ENCODE results near the gene RCAN2.
A peak's percentile ranks its signal among the peaks of the same experiment; 100 is the strongest.
"Not testable (repeated sequence)": the region's sequence is repeated elsewhere in the genome, so short reads cannot be mapped to it uniquely, and the experiment has no call there.

RCAN2 gene

DNA sequence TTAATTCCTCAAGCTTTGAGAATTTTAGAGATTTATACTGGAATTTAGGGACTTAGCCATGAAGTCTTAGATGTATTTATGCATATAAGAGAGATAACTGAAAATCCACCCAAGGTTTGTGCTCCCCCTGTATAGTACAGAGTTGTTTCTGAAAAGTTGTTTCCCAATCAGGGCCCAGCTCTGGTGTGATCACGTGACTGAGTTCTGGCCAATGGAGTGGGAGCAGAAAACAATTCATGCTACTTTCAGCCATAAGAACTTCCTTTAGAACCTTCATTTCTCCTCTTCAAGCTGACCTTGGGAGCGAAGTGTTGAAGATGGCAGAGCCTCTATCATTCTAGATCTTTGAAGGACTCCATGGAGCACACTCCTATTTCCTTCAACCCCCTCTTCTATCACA, 151.0 kb downstream of the RCAN2 start:
- TF ChIP-seq CTCF (IDR thresholded peaks at IDR 0.05; ENCODE audit: low read depth, low read length, missing control alignments): no peak
- DNase-seq (ENCODE audit: low read depth): no peak
- in situ Hi-C loops (cut with HindIII; ENCODE audit: low sequenced_read_pairs): loop anchor here (5.0 kb wide), 1 partner anchor 37 kb away; no protein-coding TSS in a partner anchor
- no peak overlapping the region for H3K4me3 ChIP-seq (ENCODE audit: low read depth, low read length)

DNA sequence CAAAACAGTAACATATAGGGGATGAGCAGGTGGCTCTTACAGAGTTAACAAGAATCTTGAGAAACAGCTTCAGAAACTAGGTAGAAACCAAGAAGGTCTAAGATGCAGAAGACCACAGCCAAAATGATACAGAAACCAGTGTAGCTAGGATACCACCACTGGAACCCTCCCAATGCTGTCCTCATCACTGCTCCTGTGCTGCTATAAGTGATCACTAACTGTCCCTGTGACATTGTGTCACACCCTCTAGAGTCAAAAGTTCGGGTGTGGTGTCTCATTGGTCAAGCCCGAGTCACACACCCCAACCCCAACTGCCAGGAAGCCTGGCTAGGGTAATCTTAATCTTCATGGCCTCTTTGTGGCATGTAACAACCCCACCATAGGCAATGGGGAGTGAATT, 153.1 kb downstream of the RCAN2 start:
- in situ Hi-C loops (cut with HindIII; ENCODE audit: low sequenced_read_pairs): no loop called here
- no peak overlapping the region for H3K4me3 ChIP-seq (ENCODE audit: low read depth, low read length)
- no peak for TF ChIP-seq CTCF (IDR thresholded peaks at IDR 0.05; ENCODE audit: low read depth, low read length, missing control alignments)
- no peak for DNase-seq (ENCODE audit: low read depth)

DNA sequence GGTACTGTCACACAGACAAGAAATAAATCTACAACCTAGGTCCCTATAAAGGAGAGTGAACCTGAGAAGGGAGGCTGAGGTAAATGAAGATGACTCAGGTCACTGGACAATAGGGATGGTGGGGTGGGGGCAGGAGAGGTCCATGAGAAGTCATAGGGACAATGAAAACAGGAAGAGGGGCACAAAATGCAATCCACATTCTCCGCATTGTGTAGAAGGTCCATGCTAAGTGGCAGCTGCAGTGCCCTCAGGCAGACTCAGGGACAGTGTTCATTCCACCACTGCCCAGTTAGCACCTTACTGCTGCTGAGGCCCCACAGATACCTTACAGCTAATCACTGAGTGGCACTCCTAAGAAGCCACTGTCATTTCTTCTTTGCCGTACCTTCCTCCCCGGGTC, 156.8 kb downstream of the RCAN2 start:
- TF ChIP-seq CTCF (IDR thresholded peaks at IDR 0.05; ENCODE audit: low read depth, low read length, missing control alignments): no peak
- no peak overlapping the region for H3K4me3 ChIP-seq (ENCODE audit: low read depth, low read length)
- DNase-seq (ENCODE audit: low read depth): no peak
- in situ Hi-C loops (cut with HindIII; ENCODE audit: low sequenced_read_pairs): no loop called here

GRCh38 chr6:46333481-46333880, 157.8 kb downstream of the RCAN2 start:
- peak; percentile 63 for DNase-seq (ENCODE audit: low read depth)
- in situ Hi-C loops (cut with HindIII; ENCODE audit: low sequenced_read_pairs): no loop called here
- no peak for TF ChIP-seq CTCF (IDR thresholded peaks at IDR 0.05; ENCODE audit: low read depth, low read length, missing control alignments)
- no peak overlapping the region for H3K4me3 ChIP-seq (ENCODE audit: low read depth, low read length)

- in situ Hi-C loops (cut with HindIII; ENCODE audit: low sequenced_read_pairs); H3K4me3 ChIP-seq (ENCODE audit: low read depth, low read length); DNase-seq (ENCODE audit: low read depth): not testable (repeated sequence)
Measured at GRCh38 chr6:46332448-46332847, 158.8 kb downstream of the RCAN2 start.

- no peak for TF ChIP-seq CTCF (IDR thresholded peaks at IDR 0.05; ENCODE audit: low read depth, low read length, missing control alignments)
- in situ Hi-C loops (cut with HindIII; ENCODE audit: low sequenced_read_pairs): no loop called here
- no peak overlapping the region for H3K4me3 ChIP-seq (ENCODE audit: low read depth, low read length)
- no peak for DNase-seq (ENCODE audit: low read depth)
Measured at GRCh38 chr6:46331461-46331860, 159.8 kb downstream of the RCAN2 start.

DNA sequence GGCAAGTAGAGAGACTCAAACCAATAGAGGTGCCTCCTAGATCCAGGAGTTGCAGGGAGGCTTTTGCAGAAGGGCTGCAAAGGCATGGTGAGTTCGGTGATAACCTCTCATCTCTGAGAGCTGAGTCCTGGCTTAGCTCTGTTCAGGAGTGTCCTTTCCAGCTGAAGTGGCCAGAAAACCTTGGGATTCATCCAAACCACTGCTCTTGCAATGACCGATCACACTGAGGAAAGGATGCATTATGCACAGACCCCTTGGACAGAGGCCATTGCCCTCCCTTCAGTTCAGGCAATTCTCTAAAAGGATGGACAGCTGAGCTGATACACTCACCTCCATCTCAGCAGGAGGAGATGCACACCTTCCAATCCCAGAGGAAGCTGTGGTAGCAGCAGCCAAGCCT, 161.7 kb downstream of the RCAN2 start:
- no peak overlapping the region for H3K4me3 ChIP-seq (ENCODE audit: low read depth, low read length)
- in situ Hi-C loops (cut with HindIII; ENCODE audit: low sequenced_read_pairs): no loop called here
- no peak for TF ChIP-seq CTCF (IDR thresholded peaks at IDR 0.05; ENCODE audit: low read depth, low read length, missing control alignments)
- DNase-seq (ENCODE audit: low read depth): peak; percentile 79
